Stimulated activated CD4-positive, alpha-beta T cell treated with anti-CD3 and anti-CD28 coated beads, Interleukin-4, amount 100 ng/mL, for 1 hour (primary cell): ENCODE measurements around the gene TBC1D22A.

Experiments used
- DNase-seq: peaks from one replicate; pipeline ENCODE4 v3.0.0-alpha.2; 2020

Gene TBC1D22A

GRCh38 chr22:46937939-46938338 is 175.5 kb downstream of the TBC1D22A start:
- no peak for DNase-seq

- no peak for DNase-seq
These were observed 179.7 kb downstream of the TBC1D22A start for GRCh38 chr22:46941968-46942798.

GRCh38 chr22:46942799-46943785 is 180.6 kb downstream of the TBC1D22A start:
- DNase-seq, result no peak

GRCh38 chr22:46945481-46945880 is 183.0 kb downstream of the TBC1D22A start:
- no peak for DNase-seq

GRCh38 chr22:46946383-46946962 is 184.0 kb downstream of the TBC1D22A start:
- DNase-seq, result no peak

GRCh38 chr22:46947516-46948257 is 185.2 kb downstream of the TBC1D22A start:
- DNase-seq, result no peak

GRCh38 chr22:46948411-46949144 is 186.1 kb downstream of the TBC1D22A start:
- no peak for DNase-seq

GRCh38 chr22:46951350-46951749 is 188.9 kb downstream of the TBC1D22A start:
- DNase-seq, result no peak

GRCh38 chr22:46951973-46952372 is 189.5 kb downstream of the TBC1D22A start:
- no peak for DNase-seq

- no peak for DNase-seq
These were observed 191.7 kb downstream of the TBC1D22A start for GRCh38 chr22:46953968-46954765.

- no peak for DNase-seq
These were observed 192.3 kb downstream of the TBC1D22A start for GRCh38 chr22:46954781-46955180.

GRCh38 chr22:46956498-46957215 is 194.2 kb downstream of the TBC1D22A start:
- no peak for DNase-seq

GRCh38 chr22:46957521-46957920 is 195.1 kb downstream of the TBC1D22A start:
- no peak for DNase-seq

GRCh38 chr22:46958191-46958590 is 195.7 kb downstream of the TBC1D22A start:
- no peak for DNase-seq

GRCh38 chr22:46958658-46959057 is 196.2 kb downstream of the TBC1D22A start:
- no peak for DNase-seq

- DNase-seq, result no peak
These were observed 196.9 kb downstream of the TBC1D22A start for GRCh38 chr22:46959369-46959768.

- DNase-seq, result no peak
These were observed 199.3 kb downstream of the TBC1D22A start for GRCh38 chr22:46961591-46962295.

- DNase-seq, result no peak
These were observed 200.0 kb downstream of the TBC1D22A start for GRCh38 chr22:46962406-46962805.
